ENCODE results near the gene BCL3.
"Not testable (repeated sequence)": the region's sequence is repeated elsewhere in the genome, so short reads cannot be mapped to it uniquely, and the experiment has no call there.

BCL3 gene

DNA sequence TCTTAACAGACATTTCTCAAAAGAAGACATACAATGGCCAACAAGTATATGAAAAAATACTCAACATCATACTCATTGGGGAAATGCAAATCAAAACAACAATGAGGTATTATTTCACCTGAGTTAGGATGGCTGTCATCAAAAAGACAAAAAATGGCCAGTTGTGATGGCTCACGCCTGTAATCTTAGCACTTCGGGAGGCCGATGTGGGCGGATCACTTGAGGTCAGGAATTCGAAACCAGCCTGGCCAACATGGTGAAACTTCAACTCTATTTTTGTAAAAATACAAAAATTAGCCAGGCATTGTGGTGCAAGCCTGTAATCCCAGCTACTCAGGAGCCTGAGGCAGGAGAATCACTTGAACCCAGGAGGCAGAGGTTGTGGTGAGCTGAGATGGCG lies 27.6 kb upstream of the BCL3 start:
- H2AFZ ChIP-seq (ENCODE audit: low read depth) = peak overlapping the region; percentile 35; the same call in 1 of the 2 replicates
- TF ChIP-seq CTCF (conservative IDR thresholded peaks at IDR 0.05; ENCODE audit: low read depth, low read length) = no peak

GRCh38 chr19:44721369-44721768 lies 27.1 kb upstream of the BCL3 start:
- Histone ChIP-seq H2AFZ (ENCODE audit: low read depth) (peak overlapping the region; percentile 35), H3K27ac (peak overlapping the region; percentile 96), H3K4me2 (peak overlapping the region; percentile 83), H3K9ac (peak overlapping the region; percentile 63), H3K4me1 (ENCODE audit: low read depth, poor library complexity, severe bottlenecking) (peaks cover 87% of the 10 kb centered on the region)
- not testable (repeated sequence) for H3K79me2 ChIP-seq (ENCODE audit: insufficient read depth, low read depth); H4K20me1 ChIP-seq (ENCODE audit: insufficient read depth); H3K4me3 ChIP-seq (IDR thresholded peaks at IDR 0.05; ENCODE audit: insufficient read depth, low read depth, low read length); H3K27me3 ChIP-seq (ENCODE audit: insufficient read depth, low read depth); H3K36me3 ChIP-seq (ENCODE audit: insufficient read depth)

More for the DNA sequence above, 27.6 kb upstream of the BCL3 start:
- peak overlapping the region; percentile 96 for H3K27ac ChIP-seq
- H3K79me2 ChIP-seq (ENCODE audit: insufficient read depth, low read depth) = no peaks in the 10 kb centered on the region
- H3K4me3 ChIP-seq (IDR thresholded peaks at IDR 0.05; ENCODE audit: insufficient read depth, low read depth, low read length) = no peak overlapping the region
- peaks cover 82% of the 10 kb centered on the region for H3K4me1 ChIP-seq (ENCODE audit: low read depth, poor library complexity, severe bottlenecking)
- H3K27me3 ChIP-seq (ENCODE audit: insufficient read depth, low read depth) = no peaks in the 10 kb centered on the region
- H3K4me2 ChIP-seq = peak overlapping the region; percentile 83
- peak overlapping the region; percentile 63 for H3K9ac ChIP-seq
- H3K36me3 ChIP-seq (ENCODE audit: insufficient read depth) = no peaks in the 10 kb centered on the region
- no peaks in the 10 kb centered on the region for H4K20me1 ChIP-seq (ENCODE audit: insufficient read depth)

GRCh38 chr19:44722131-44723121 lies 26.1 kb upstream of the BCL3 start:
- H3K27me3 ChIP-seq (ENCODE audit: insufficient read depth, low read depth) = no peaks in the 10 kb centered on the region
- peak overlapping the region; percentile 96 for H3K27ac ChIP-seq
- H3K79me2 ChIP-seq (ENCODE audit: insufficient read depth, low read depth) = no peaks in the 10 kb centered on the region
- no peak overlapping the region for H3K4me3 ChIP-seq (IDR thresholded peaks at IDR 0.05; ENCODE audit: insufficient read depth, low read depth, low read length)
- no peaks in the 10 kb centered on the region for H3K36me3 ChIP-seq (ENCODE audit: insufficient read depth)
- H3K9ac ChIP-seq = peak overlapping the region; percentile 63; the same call in 1 of the 2 replicates
- peak overlapping the region; percentile 35; the same call in 1 of the 2 replicates for H2AFZ ChIP-seq (ENCODE audit: low read depth)
- no peaks in the 10 kb centered on the region for H4K20me1 ChIP-seq (ENCODE audit: insufficient read depth)
- H3K4me2 ChIP-seq = peak overlapping the region; percentile 83
- peaks cover 90% of the 10 kb centered on the region for H3K4me1 ChIP-seq (ENCODE audit: low read depth, poor library complexity, severe bottlenecking)
- TF ChIP-seq CTCF (conservative IDR thresholded peaks at IDR 0.05; ENCODE audit: low read depth, low read length) = no peak

- peak overlapping the region; percentile 31; the same call in 1 of the 2 replicates for H2AFZ ChIP-seq (ENCODE audit: low read depth)
- no peaks in the 10 kb centered on the region for H3K79me2 ChIP-seq (ENCODE audit: insufficient read depth, low read depth)
- H4K20me1 ChIP-seq (ENCODE audit: insufficient read depth) = no peaks in the 10 kb centered on the region
- H3K27ac ChIP-seq = peak overlapping the region; percentile 96
- H3K36me3 ChIP-seq (ENCODE audit: insufficient read depth) = no peaks in the 10 kb centered on the region
- no peak overlapping the region; the same call in 1 of the 2 replicates for H3K9ac ChIP-seq
- H3K4me2 ChIP-seq = peak overlapping the region; percentile 69
- no peak for TF ChIP-seq CTCF (conservative IDR thresholded peaks at IDR 0.05; ENCODE audit: low read depth, low read length)
- H3K27me3 ChIP-seq (ENCODE audit: insufficient read depth, low read depth) = no peaks in the 10 kb centered on the region
- H3K4me3 ChIP-seq (IDR thresholded peaks at IDR 0.05; ENCODE audit: insufficient read depth, low read depth, low read length) = no peak overlapping the region
- peaks cover 84% of the 10 kb centered on the region for H3K4me1 ChIP-seq (ENCODE audit: low read depth, poor library complexity, severe bottlenecking)
Measured at GRCh38 chr19:44723299-44723951, 25.1 kb upstream of the BCL3 start.
